ENCODE measurements around the gene RHCG.

DNA sequence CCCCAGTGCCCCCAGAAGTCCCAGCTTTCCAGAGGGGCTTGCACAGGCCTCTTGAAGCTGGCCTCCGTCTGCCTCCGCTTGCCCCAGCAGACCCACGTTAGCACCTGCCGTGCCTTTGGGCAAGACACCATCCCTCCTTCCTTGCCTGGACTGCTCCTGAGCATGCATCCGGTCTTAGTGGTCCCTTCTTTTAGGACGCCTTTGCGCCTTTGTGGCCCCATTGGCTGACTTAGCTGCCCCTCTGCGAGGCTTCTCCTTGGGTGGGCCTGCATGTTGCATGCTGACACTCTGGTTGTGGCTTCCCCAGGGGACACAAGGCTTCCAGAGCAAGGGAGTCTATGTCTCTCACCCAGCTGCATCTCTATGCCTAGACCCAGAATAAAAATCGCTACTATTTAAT, 56.6 kb downstream of the RHCG start:
- TF ChIP-seq CTCF (IDR thresholded peaks at IDR 0.05) (no peak), EP300 (IDR thresholded peaks at IDR 0.05) (no peak)

All from tibial nerve (tissue), 4 donors.